Measurements from ENCODE around the gene EIF2B1. TPM values are rescaled to one million over a fixed set of nuclear protein-coding genes. Genes with fewer than 3 reads are reported as not detected.
A peak's percentile ranks its signal among the peaks of the same experiment; 100 is the strongest.

The EIF2B1 gene
- polyA plus RNA-seq, 1 of the 3 experiments (the other 2 are of a cell fraction): 90.5 TPM

- H2AFZ ChIP-seq (ENCODE audit: low read depth): peak overlapping the region; percentile 99
- peak overlapping the region; percentile 77; the same call in 1 of the 2 replicates for H3K9ac ChIP-seq
- TF ChIP-seq RFX5 (IDR thresholded peaks at IDR 0.05; ENCODE audit: low read length) (no peak), PBX3 (IDR thresholded peaks at IDR 0.05) (no peak)
- ChIA-PET POLR2A (interaction anchor here (1.5 kb wide), 1 partner anchor 40 kb away, joined by 6 read pairs; the partner anchor contains the start of gene ATP6V0A2), CTCF (interaction anchor here (1.0 to 1.5 kb wide), 4 partner anchors 15 to 312 kb away, joined by 3 to 5 read pairs (median 4); no protein-coding TSS in a partner anchor)
- peaks cover 4 to 9% of the 10 kb centered on the region in 2 experiments for H3K36me3 ChIP-seq (replicated peaks in 1 of 2; ENCODE audit: control insufficient read depth in 1 of 2, insufficient read depth in 2 of 2, low read length in 1 of 2)
- peaks cover 3% of the 10 kb centered on the region for H3F3A ChIP-seq (replicated peaks; ENCODE audit: insufficient read depth)
- no peaks in the 10 kb centered on the region for H4K20me1 ChIP-seq (ENCODE audit: insufficient read depth)
- no peak overlapping the region for H3K27ac ChIP-seq (ENCODE audit: low read depth in 2 of 2, low read length in 1 of 2)
- H3K4me3 ChIP-seq (ENCODE audit: low read depth in 2 of 2, low read length in 1 of 2): peak overlapping the region; percentile 71 to 89
- H3K4me2 ChIP-seq: peak overlapping the region; percentile 95
- H3K9me2 ChIP-seq: no peaks in the 10 kb centered on the region
- peaks cover 7 to 8% of the 10 kb centered on the region in 2 experiments; a peak in 3 of 4 replicates for H3K4me1 ChIP-seq (ENCODE audit: control insufficient read depth in 1 of 2, insufficient read depth in 2 of 2, low read depth in 1 of 2, low read length in 1 of 2)
- no peaks in the 10 kb centered on the region for H3K79me2 ChIP-seq (ENCODE audit: insufficient read depth)
- no peaks in the 10 kb centered on the region for H3K9me3 ChIP-seq
- H3K27me3 ChIP-seq (ENCODE audit: insufficient read depth): no peaks in the 10 kb centered on the region
- no peak for DNase-seq
- 92% methylated on average over 6 of the region's 6 CpGs for WGBS (ENCODE audit: low lambda C conversion rate)
Observed at GRCh38 chr12:123671876-123672275, 38.4 kb upstream of the EIF2B1 start.

GRCh38 chr12:123670882-123671728 lies 37.6 kb upstream of the EIF2B1 start, which contains the start of gene TCTN2:
Gene TCTN2, plus strand, starts transcription at chr12:123671113. Its CDS starts 128 bp downstream, at chr12:123671241.
- Histone ChIP-seq H3K36me3 (replicated peaks in 1 of 2; ENCODE audit: control insufficient read depth in 1 of 2, insufficient read depth in 2 of 2, low read length in 1 of 2) (peaks cover 4 to 7% of the 10 kb centered on the region in 2 experiments), H3K9ac (peak within 1 kb of the TSS; percentile 77), H3K4me2 (peak within 1 kb of the TSS; percentile 95), H3K9me2 (no peaks in the 10 kb centered on the region), H2AFZ (ENCODE audit: low read depth) (peak within 1 kb of the TSS; percentile 99), H3K27me3 (ENCODE audit: insufficient read depth) (no peaks in the 10 kb centered on the region), H3K4me3 (ENCODE audit: low read depth in 2 of 2, low read length in 1 of 2) (peak within 1 kb of the TSS; percentile 71 to 89), H3K27ac (ENCODE audit: low read depth in 2 of 2, low read length in 1 of 2) (peak within 1 kb of the TSS in 1 of 2 experiments; percentile 40; a peak in 2 of 4 replicates), H3K9me3 (no peaks in the 10 kb centered on the region), H3K79me2 (ENCODE audit: insufficient read depth) (no peaks in the 10 kb centered on the region), H3K4me1 (ENCODE audit: control insufficient read depth in 1 of 2, insufficient read depth in 2 of 2, low read depth in 1 of 2, low read length in 1 of 2) (peaks cover 7 to 8% of the 10 kb centered on the region in 2 experiments; a peak in 3 of 4 replicates), H4K20me1 (ENCODE audit: insufficient read depth) (no peaks in the 10 kb centered on the region), H3F3A (replicated peaks; ENCODE audit: insufficient read depth) (peaks cover 5% of the 10 kb centered on the region)
- 1% methylated on average over 39 of the region's 53 CpGs for WGBS (ENCODE audit: low lambda C conversion rate)
- peak; percentile 99 for DNase-seq
- CTCF ChIA-PET: interaction anchor here (1.0 to 1.5 kb wide), 4 partner anchors 14 to 313 kb away, joined by 3 to 5 read pairs (median 4); no protein-coding TSS in a partner anchor
- POLR2A ChIA-PET: interaction anchor here (1.0 to 1.5 kb wide), 2 partner anchors 15 to 41 kb away, joined by 3 to 6 read pairs; partner anchors contain the start of gene ATP6V0A2
- TF ChIP-seq USF2 (IDR thresholded peaks at IDR 0.05; ENCODE audit: borderline replicate concordance, low read depth, low read length) (no peak), JUND (IDR thresholded peaks at IDR 0.05) (no peak), MXI1 (IDR thresholded peaks at IDR 0.05; ENCODE audit: low read depth, low read length) (peak; percentile 89), SIN3A (IDR thresholded peaks at IDR 0.05; ENCODE audit: borderline replicate concordance, low read depth, low read length) (peak; percentile 50; the same call in 1 of the 2 replicates), YY1 (IDR thresholded peaks at IDR 0.05; ENCODE audit: low read depth) (peak; percentile 95), CTCF (IDR thresholded peaks at IDR 0.05) (no peak), NFIC (IDR thresholded peaks at IDR 0.05; ENCODE audit: borderline replicate concordance) (no peak), FOSL2 (IDR thresholded peaks at IDR 0.05; ENCODE audit: borderline replicate concordance, low read depth) (no peak), ELF1 (IDR thresholded peaks at IDR 0.05) (no peak), RAD21 (IDR thresholded peaks at IDR 0.05; ENCODE audit: low read length) (no peak), CHD2 (IDR thresholded peaks at IDR 0.05; ENCODE audit: low read length, partially characterized antibody) (no peak), SMC3 (IDR thresholded peaks at IDR 0.05; ENCODE audit: low read depth, low read length) (no peak), REST (IDR thresholded peaks at IDR 0.05; ENCODE audit: low read depth, low read length) (no peak), FOXM1 (IDR thresholded peaks at IDR 0.05; ENCODE audit: low read depth) (no peak), EP300 (IDR thresholded peaks at IDR 0.05; ENCODE audit: borderline replicate concordance in 1 of 2, low read depth in 1 of 2, low read length in 1 of 2) (no peak), GATA2 (CRISPR knock-in tag; IDR thresholded peaks at IDR 0.05) (no peak), FOXJ3 (CRISPR knock-in tag; IDR thresholded peaks at IDR 0.05) (no peak)
